Measurements from ENCODE around the gene CNIH2.

The CNIH2 gene

DNA sequence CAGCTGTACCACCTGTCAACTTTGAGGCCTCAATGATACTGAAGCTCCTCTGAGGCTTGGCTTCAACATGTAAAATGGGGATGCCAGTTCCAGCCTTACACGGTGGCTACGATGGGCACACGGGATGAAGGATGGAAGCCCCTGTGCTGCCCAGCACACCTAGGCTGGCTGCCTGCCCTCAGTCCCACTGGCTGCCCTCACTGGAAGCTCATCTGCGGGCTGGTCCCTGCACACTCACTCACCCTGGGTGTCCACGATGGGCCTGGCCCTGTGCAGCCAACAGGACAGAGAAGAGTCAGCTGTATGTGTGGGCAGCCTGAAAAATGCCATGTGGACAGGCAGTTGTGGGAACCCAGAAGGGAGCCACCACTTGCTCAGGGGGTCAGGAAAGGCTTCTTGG lies 8.7 kb downstream of the CNIH2 start:
- Histone ChIP-seq H3K36me3 (ENCODE audit: insufficient read depth, low read length) (peaks cover 15% of the 10 kb centered on the region), H3K4me1 (ENCODE audit: insufficient read depth, low read length) (peaks cover 12% of the 10 kb centered on the region), H3K9me3 (ENCODE audit: insufficient read depth, low read depth, low read length) (no peaks in the 10 kb centered on the region), H3K27me3 (ENCODE audit: insufficient read depth, low read length) (peaks cover 20% of the 10 kb centered on the region), H3K4me3 (ENCODE audit: low read length) (no peak overlapping the region), H3K9ac (ENCODE audit: low read depth, low read length) (no peak overlapping the region), H3K27ac (ENCODE audit: low read depth, low read length) (no peak overlapping the region)
- WGBS, result 88% methylated on average over 5 of the region's 5 CpGs

DNA sequence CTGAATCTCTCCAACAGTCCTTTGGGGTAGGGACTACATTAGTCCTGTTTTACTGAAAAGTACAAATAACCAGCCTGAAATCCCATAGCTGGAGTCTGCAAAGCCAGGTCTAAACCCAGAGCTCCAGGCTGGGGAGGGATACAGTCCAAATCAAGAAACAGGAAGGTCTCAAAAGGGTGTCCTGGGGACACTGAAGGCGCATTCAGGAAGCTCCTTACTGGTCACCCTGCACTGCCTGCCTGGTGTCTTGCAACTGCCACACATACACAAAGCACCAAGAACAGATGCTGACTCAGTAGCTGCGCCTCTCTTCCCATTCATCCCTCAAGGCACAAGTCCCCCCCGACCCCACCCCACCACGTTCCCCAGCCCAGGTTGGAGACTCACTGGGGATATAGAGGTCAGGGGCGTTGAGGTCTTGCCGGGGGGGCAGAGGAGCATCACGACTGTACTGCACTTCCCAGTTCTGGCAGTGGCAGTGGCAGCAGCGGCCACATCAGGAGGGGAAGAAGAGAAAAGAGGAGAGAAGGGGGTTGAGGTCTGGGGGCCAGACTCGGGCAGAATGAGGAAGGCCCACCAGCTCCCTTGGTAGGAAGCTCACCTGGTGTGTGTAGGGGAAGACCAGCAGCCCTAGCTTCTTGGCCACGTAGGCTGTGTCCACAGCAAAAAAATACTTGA lies 9.4 kb downstream of the CNIH2 start:
- no peak overlapping the region for H3K27ac ChIP-seq (ENCODE audit: low read depth, low read length)
- H3K27me3 ChIP-seq (ENCODE audit: insufficient read depth, low read length), result peaks cover 27% of the 10 kb centered on the region
- H3K4me1 ChIP-seq (ENCODE audit: insufficient read depth, low read length), result peaks cover 9% of the 10 kb centered on the region; the same call in 1 of the 2 replicates
- H3K9ac ChIP-seq (ENCODE audit: low read depth, low read length), result no peak overlapping the region
- no peaks in the 10 kb centered on the region for H3K9me3 ChIP-seq (ENCODE audit: insufficient read depth, low read depth, low read length)
- H3K4me3 ChIP-seq (ENCODE audit: low read length), result peak overlapping the region; percentile 69; the same call in 1 of the 2 replicates
- 92% methylated on average over 10 of the region's 10 CpGs for WGBS
- peaks cover 15% of the 10 kb centered on the region for H3K36me3 ChIP-seq (ENCODE audit: insufficient read depth, low read length)

DNA sequence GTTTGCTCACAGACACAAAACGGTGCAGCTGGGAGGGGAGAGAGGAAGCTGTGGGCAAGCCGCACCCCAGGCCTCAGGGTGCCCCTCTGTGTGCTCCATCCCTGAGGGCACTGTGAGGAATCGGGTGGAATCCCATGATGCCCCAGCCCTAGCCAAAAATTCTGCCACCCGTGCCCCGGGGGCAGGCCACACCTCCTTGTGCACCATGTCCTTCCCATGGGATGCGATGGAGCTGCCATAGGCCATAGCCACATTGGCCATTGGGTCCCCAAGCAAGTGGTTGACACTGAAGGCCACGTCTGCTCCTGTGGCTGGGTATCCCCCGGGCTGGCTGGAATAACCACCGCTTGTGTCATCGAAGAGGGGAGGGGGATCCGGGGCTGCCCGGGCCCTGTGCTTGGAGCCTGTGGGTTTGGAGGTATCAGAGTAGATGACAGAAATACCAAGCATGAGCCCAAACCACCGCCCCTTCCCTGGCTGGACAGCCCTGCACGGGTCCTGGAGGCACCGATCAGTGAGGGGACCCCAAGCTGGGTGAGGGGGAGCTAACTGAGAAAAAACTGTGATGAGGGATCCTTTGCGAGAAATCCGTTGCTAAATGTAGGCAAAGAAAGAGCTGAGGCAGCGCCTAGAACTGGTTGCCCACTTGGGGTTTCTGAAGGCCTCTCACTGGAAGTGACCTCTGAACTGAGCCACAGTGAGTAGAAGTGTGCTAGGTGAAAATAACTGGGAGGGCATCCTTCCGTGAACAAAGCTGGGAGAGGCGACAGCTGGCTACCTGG lies 10.1 kb downstream of the CNIH2 start:
- H3K27ac ChIP-seq (ENCODE audit: low read depth, low read length), result peak overlapping the region; percentile 72; the same call in 1 of the 2 replicates
- 57% methylated on average over 20 of the region's 20 CpGs for WGBS

GRCh38 chr11:66288671-66289547 lies 10.9 kb downstream of the CNIH2 start, which contains the start of gene YIF1A:
Gene YIF1A, minus strand, starts transcription at chr11:66289143. Its CDS starts 158 bp downstream, at chr11:66288985.
- Histone ChIP-seq H3K4me1 (ENCODE audit: insufficient read depth, low read length) (peaks cover 5% of the 10 kb centered on the region; the same call in 1 of the 2 replicates), H3K27me3 (ENCODE audit: insufficient read depth, low read length) (peaks cover 37% of the 10 kb centered on the region), H3K4me3 (ENCODE audit: low read length) (peak within 1 kb of the TSS; percentile 69), H3K9ac (ENCODE audit: low read depth, low read length) (peak within 1 kb of the TSS; percentile 76), H3K9me3 (ENCODE audit: insufficient read depth, low read depth, low read length) (no peaks in the 10 kb centered on the region), H3K27ac (ENCODE audit: low read depth, low read length) (peak within 1 kb of the TSS; percentile 83; the same call in 1 of the 2 replicates), H3K36me3 (ENCODE audit: insufficient read depth, low read length) (peaks cover 15% of the 10 kb centered on the region)
- under 1% methylated on average over 87 of the region's 87 CpGs for WGBS

More for the DNA sequence above, 10.1 kb downstream of the CNIH2 start:
- H3K4me3 ChIP-seq (ENCODE audit: low read length), result peak overlapping the region; percentile 69
- peak overlapping the region; percentile 76 for H3K9ac ChIP-seq (ENCODE audit: low read depth, low read length)
- H3K9me3 ChIP-seq (ENCODE audit: insufficient read depth, low read depth, low read length), result no peaks in the 10 kb centered on the region
- H3K4me1 ChIP-seq (ENCODE audit: insufficient read depth, low read length), result peaks cover 5% of the 10 kb centered on the region; the same call in 1 of the 2 replicates
- H3K27me3 ChIP-seq (ENCODE audit: insufficient read depth, low read length), result peaks cover 34% of the 10 kb centered on the region
- H3K36me3 ChIP-seq (ENCODE audit: insufficient read depth, low read length), result peaks cover 15% of the 10 kb centered on the region

- peaks cover 37% of the 10 kb centered on the region for H3K27me3 ChIP-seq (ENCODE audit: insufficient read depth, low read length)
- 13% methylated on average over 36 of the region's 36 CpGs for WGBS
- H3K4me1 ChIP-seq (ENCODE audit: insufficient read depth, low read length), result peaks cover 5% of the 10 kb centered on the region; the same call in 1 of the 2 replicates
- H3K4me3 ChIP-seq (ENCODE audit: low read length), result peak overlapping the region; percentile 69
- no peaks in the 10 kb centered on the region for H3K9me3 ChIP-seq (ENCODE audit: insufficient read depth, low read depth, low read length)
- peaks cover 11% of the 10 kb centered on the region; the same call in 1 of the 2 replicates for H3K36me3 ChIP-seq (ENCODE audit: insufficient read depth, low read length)
- H3K9ac ChIP-seq (ENCODE audit: low read depth, low read length), result peak overlapping the region; percentile 52; the same call in 1 of the 2 replicates
- H3K27ac ChIP-seq (ENCODE audit: low read depth, low read length), result peak overlapping the region; percentile 83; the same call in 1 of the 2 replicates
Measured at GRCh38 chr11:66289548-66290329, 11.8 kb downstream of the CNIH2 start.

- Histone ChIP-seq H3K27me3 (ENCODE audit: insufficient read depth, low read length) (peaks cover 37% of the 10 kb centered on the region), H3K36me3 (ENCODE audit: insufficient read depth, low read length) (peaks cover 11% of the 10 kb centered on the region; the same call in 1 of the 2 replicates), H3K9me3 (ENCODE audit: insufficient read depth, low read depth, low read length) (no peaks in the 10 kb centered on the region), H3K4me3 (ENCODE audit: low read length) (peak overlapping the region; percentile 69; the same call in 1 of the 2 replicates), H3K4me1 (ENCODE audit: insufficient read depth, low read length) (peaks cover 5% of the 10 kb centered on the region; the same call in 1 of the 2 replicates), H3K27ac (ENCODE audit: low read depth, low read length) (no peak overlapping the region), H3K9ac (ENCODE audit: low read depth, low read length) (no peak overlapping the region)
- WGBS, result 89% methylated on average over 2 of the region's 2 CpGs
Measured at GRCh38 chr11:66290330-66290621, 12.3 kb downstream of the CNIH2 start.

- Histone ChIP-seq H3K27ac (ENCODE audit: low read depth, low read length) (no peak overlapping the region), H3K27me3 (ENCODE audit: insufficient read depth, low read length) (peaks cover 37% of the 10 kb centered on the region)
- WGBS, result 18% methylated on average over 16 of the region's 16 CpGs
Measured at GRCh38 chr11:66291303-66291705, 13.3 kb downstream of the CNIH2 start.

GRCh38 chr11:66291706-66292542 lies 13.9 kb downstream of the CNIH2 start, which contains the start of gene TMEM151A:
Gene TMEM151A, plus strand, starts transcription at chr11:66291894. Its CDS starts 120 bp downstream, at chr11:66292014.
- H3K27ac ChIP-seq (ENCODE audit: low read depth, low read length), result no peak within 1 kb of the TSS
- peak within 1 kb of the TSS; percentile 59 for H3K4me3 ChIP-seq (ENCODE audit: low read length)
- H3K4me1 ChIP-seq (ENCODE audit: insufficient read depth, low read length), result peaks cover 5% of the 10 kb centered on the region; the same call in 1 of the 2 replicates
- H3K9ac ChIP-seq (ENCODE audit: low read depth, low read length), result no peak within 1 kb of the TSS
- 0 out of 2 replicates have a peak, but pooled peaks cover under 1% of the 10 kb centered on the region for H3K36me3 ChIP-seq (ENCODE audit: insufficient read depth, low read length)
- 2% methylated on average over 95 of the region's 95 CpGs for WGBS
- peaks cover 37% of the 10 kb centered on the region for H3K27me3 ChIP-seq (ENCODE audit: insufficient read depth, low read length)
- no peaks in the 10 kb centered on the region for H3K9me3 ChIP-seq (ENCODE audit: insufficient read depth, low read depth, low read length)

More at GRCh38 chr11:66291303-66291705, 13.3 kb downstream of the CNIH2 start:
- H3K9ac ChIP-seq (ENCODE audit: low read depth, low read length), result no peak overlapping the region
- H3K4me3 ChIP-seq (ENCODE audit: low read length), result peak overlapping the region; percentile 59
- H3K36me3 ChIP-seq (ENCODE audit: insufficient read depth, low read length), result 0 out of 2 replicates have a peak, but pooled peaks cover 5% of the 10 kb centered on the region
- H3K4me1 ChIP-seq (ENCODE audit: insufficient read depth, low read length), result peaks cover 5% of the 10 kb centered on the region; the same call in 1 of the 2 replicates
- no peaks in the 10 kb centered on the region for H3K9me3 ChIP-seq (ENCODE audit: insufficient read depth, low read depth, low read length)

- Histone ChIP-seq H3K27ac (ENCODE audit: low read depth, low read length) (no peak overlapping the region), H3K27me3 (ENCODE audit: insufficient read depth, low read length) (peaks cover 37% of the 10 kb centered on the region), H3K36me3 (ENCODE audit: insufficient read depth, low read length) (no peaks in the 10 kb centered on the region), H3K4me3 (ENCODE audit: low read length) (peak overlapping the region; percentile 59), H3K9ac (ENCODE audit: low read depth, low read length) (no peak overlapping the region), H3K9me3 (ENCODE audit: insufficient read depth, low read depth, low read length) (no peaks in the 10 kb centered on the region), H3K4me1 (ENCODE audit: insufficient read depth, low read length) (peaks cover 8% of the 10 kb centered on the region; the same call in 1 of the 2 replicates)
- 70% methylated on average over 17 of the region's 17 CpGs for WGBS
Measured at GRCh38 chr11:66292543-66293332, 14.8 kb downstream of the CNIH2 start.

Data from HUES64 (cell line).